Measurements from ENCODE around the gene COL24A1. TPM values are rescaled to one million over a fixed set of nuclear protein-coding genes. Genes with fewer than 3 reads are reported as not detected.

Gene COL24A1
- total RNA-seq, 1 experiment from 2014 or later, result 0.08 TPM

- H3K27ac ChIP-seq (ENCODE audit: low read length), result no peak overlapping the region
- intact Hi-C loops (cut with micrococcal nuclease; ENCODE audit: unreplicated experiment) (no loop called here), in situ Hi-C loops (cut with HindIII; ENCODE audit: low pct_unique_long_range_greater_than_20kb, low sequenced_read_pairs) (no loop called here)
- CTCF ChIA-PET, result no interaction called here
- BruUV-seq (replicated peaks), result no TSS peak
- POLR2A ChIA-PET, result no interaction called here
- no peak for ATAC-seq
- H3K4me3 ChIP-seq (ENCODE audit: low read depth in 2 of 2, low read length in 2 of 2), result no peak overlapping the region
- no peak for DNase-seq (ENCODE audit: low read depth, low spot score)
- H3K27me3 ChIP-seq (ENCODE audit: control insufficient read depth, insufficient read depth, low read length), result peaks cover 10% of the 10 kb centered on the region; the same call in 1 of the 2 replicates
- no peaks in the 10 kb centered on the region for H3K36me3 ChIP-seq (ENCODE audit: control insufficient read depth, insufficient read depth, low read length)
- H3K4me1 ChIP-seq (ENCODE audit: control insufficient read depth, insufficient read depth, low read length), result no peaks in the 10 kb centered on the region
- H3K9me3 ChIP-seq (ENCODE audit: control insufficient read depth, insufficient read depth, low read depth, low read length), result no peaks in the 10 kb centered on the region
- TF ChIP-seq, protein P1, sequence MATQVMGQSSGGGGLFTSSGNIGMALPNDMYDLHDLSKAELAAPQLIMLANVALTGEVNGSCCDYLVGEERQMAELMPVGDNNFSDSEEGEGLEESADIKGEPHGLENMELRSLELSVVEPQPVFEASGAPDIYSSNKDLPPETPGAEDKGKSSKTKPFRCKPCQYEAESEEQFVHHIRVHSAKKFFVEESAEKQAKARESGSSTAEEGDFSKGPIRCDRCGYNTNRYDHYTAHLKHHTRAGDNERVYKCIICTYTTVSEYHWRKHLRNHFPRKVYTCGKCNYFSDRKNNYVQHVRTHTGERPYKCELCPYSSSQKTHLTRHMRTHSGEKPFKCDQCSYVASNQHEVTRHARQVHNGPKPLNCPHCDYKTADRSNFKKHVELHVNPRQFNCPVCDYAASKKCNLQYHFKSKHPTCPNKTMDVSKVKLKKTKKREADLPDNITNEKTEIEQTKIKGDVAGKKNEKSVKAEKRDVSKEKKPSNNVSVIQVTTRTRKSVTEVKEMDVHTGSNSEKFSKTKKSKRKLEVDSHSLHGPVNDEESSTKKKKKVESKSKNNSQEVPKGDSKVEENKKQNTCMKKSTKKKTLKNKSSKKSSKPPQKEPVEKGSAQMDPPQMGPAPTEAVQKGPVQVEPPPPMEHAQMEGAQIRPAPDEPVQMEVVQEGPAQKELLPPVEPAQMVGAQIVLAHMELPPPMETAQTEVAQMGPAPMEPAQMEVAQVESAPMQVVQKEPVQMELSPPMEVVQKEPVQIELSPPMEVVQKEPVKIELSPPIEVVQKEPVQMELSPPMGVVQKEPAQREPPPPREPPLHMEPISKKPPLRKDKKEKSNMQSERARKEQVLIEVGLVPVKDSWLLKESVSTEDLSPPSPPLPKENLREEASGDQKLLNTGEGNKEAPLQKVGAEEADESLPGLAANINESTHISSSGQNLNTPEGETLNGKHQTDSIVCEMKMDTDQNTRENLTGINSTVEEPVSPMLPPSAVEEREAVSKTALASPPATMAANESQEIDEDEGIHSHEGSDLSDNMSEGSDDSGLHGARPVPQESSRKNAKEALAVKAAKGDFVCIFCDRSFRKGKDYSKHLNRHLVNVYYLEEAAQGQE (IDR thresholded peaks at IDR 0.05; ENCODE audit: insufficient read depth in 1 of 2, low read depth in 2 of 2, low read length in 1 of 2), result no peak
- TF ChIP-seq TCF7L2 (IDR thresholded peaks at IDR 0.05; ENCODE audit: low read depth, low read length) (no peak), POLR2AphosphoS5 (IDR thresholded peaks at IDR 0.05; ENCODE audit: low read depth, low read length) (no peak), SIN3A (IDR thresholded peaks at IDR 0.05; ENCODE audit: borderline replicate concordance, insufficient read depth, low read depth, low read length) (no peak), CTCF (IDR thresholded peaks at IDR 0.05) (no peak)
These were observed 102.2 kb downstream of the COL24A1 start for GRCh38 chr1:86054396-86054795.

DNA sequence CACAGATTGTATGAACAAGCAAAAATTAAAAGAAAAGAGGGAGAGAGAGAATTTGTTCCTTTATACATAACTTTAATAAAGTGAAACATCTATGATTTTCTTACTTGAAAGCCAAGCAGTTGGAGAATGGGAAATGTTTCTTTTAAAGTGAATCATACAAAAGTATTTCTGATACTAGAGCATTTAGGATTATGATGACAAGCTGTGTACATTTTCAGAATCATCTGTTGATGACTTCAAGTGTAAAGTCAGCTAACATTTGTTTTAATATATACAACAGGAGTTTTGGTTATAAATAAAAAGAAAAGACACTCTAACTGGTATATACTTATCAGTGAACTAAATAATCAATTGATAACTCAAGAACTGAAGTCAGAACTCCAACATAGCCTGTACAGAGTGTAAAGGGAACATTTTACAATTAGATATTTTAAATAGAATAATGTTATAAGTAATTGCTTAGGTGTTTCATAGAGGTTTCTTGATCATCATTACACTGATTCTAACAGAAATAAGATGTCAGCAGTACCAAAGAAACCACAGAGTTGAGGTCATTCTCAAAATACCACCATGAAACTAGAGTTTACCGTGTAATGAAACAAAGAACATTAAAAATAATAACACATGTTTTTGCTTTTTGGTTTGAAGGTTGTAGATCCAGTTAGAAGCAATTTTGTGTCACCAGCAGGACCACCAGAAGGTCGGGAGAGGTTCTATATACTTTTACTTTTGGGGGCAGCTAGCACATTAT, 103.4 kb downstream of the COL24A1 start:
- BruUV-seq (replicated peaks), result no TSS peak

More for the DNA sequence above, 103.4 kb downstream of the COL24A1 start:
- no peak overlapping the region for H3K4me3 ChIP-seq (ENCODE audit: low read depth in 2 of 2, low read length in 2 of 2)
- ChIA-PET POLR2A (no interaction called here), CTCF (no interaction called here)
- ATAC-seq (no peak), DNase-seq (ENCODE audit: low read depth, low spot score) (no peak)
- H3K4me1 ChIP-seq (ENCODE audit: control insufficient read depth, insufficient read depth, low read length), result no peaks in the 10 kb centered on the region
- TF ChIP-seq CTCF (IDR thresholded peaks at IDR 0.05) (no peak), SIN3A (IDR thresholded peaks at IDR 0.05; ENCODE audit: borderline replicate concordance, insufficient read depth, low read depth, low read length) (no peak), POLR2AphosphoS5 (IDR thresholded peaks at IDR 0.05; ENCODE audit: low read depth, low read length) (no peak), TCF7L2 (IDR thresholded peaks at IDR 0.05; ENCODE audit: low read depth, low read length) (no peak)
- TF ChIP-seq, protein P1 (IDR thresholded peaks at IDR 0.05; ENCODE audit: insufficient read depth in 1 of 2, low read depth in 2 of 2, low read length in 1 of 2), result no peak
- in situ Hi-C loops (cut with HindIII; ENCODE audit: low pct_unique_long_range_greater_than_20kb, low sequenced_read_pairs) (no loop called here), intact Hi-C loops (cut with micrococcal nuclease; ENCODE audit: unreplicated experiment) (no loop called here)
- no peaks in the 10 kb centered on the region for H3K9me3 ChIP-seq (ENCODE audit: control insufficient read depth, insufficient read depth, low read depth, low read length)
- no peak overlapping the region for H3K27ac ChIP-seq (ENCODE audit: low read length)
- H3K27me3 ChIP-seq (ENCODE audit: control insufficient read depth, insufficient read depth, low read length), result peaks cover 14% of the 10 kb centered on the region
- no peaks in the 10 kb centered on the region for H3K36me3 ChIP-seq (ENCODE audit: control insufficient read depth, insufficient read depth, low read length)

All from Panc1 (cell line).